Right lobe of liver (tissue), 4 donors: Measurements from ENCODE around the gene NRL.
"Not testable (repeated sequence)": the region's sequence is repeated elsewhere in the genome, so short reads cannot be mapped to it uniquely, and the experiment has no call there.

Source experiments
- CTCF ChIP-seq, 4 donors: fragments of 200-600 bp in 3 of 4; fragments of 450-650 bp in 1 of 4; IDR thresholded peaks; one replicate each; pipeline versions ENCODE4 v1.5.1 to v1.8.0; 2016 to 2022; ENCODE audit warnings: antibody characterized with exemption in 4 of 4, mild to moderate bottlenecking in 2 of 4
- POLR2A ChIP-seq: fragments of 450-650 bp; IDR thresholded peaks from one replicate; pipeline ENCODE4 v1.6.1; 2017; ENCODE audit warnings: antibody characterized with exemption, mild to moderate bottlenecking
- donor health status: DM: no; HTN: no; CAD: no.
- donor health status: DM: no; HTN: no; CAD: no.
- donor health status: DM: no; HTN: yes; CAD: no.

GRCh38 chr14:24036963-24037657 lies 77.6 kb downstream of the NRL start:
- TF ChIP-seq CTCF (IDR thresholded peaks at IDR 0.05); POLR2A: not testable (repeated sequence)
